IgD-negative memory B cell (primary cell): ENCODE results near the gene DCDC2. TPM values are rescaled to one million over a fixed set of nuclear protein-coding genes. Genes with fewer than 3 reads are reported as not detected.
A peak's percentile ranks its signal among the peaks of the same experiment; 100 is the strongest.
"Not testable (repeated sequence)": the region's sequence is repeated elsewhere in the genome, so short reads cannot be mapped to it uniquely, and the experiment has no call there.

Source experiments
- H3K27ac Mint-ChIP-seq, 3 donors: one replicate each; pipeline ENCODE4 v1.8.0; 2020 to 2022; ENCODE audit warnings: mild to moderate bottlenecking in 3 of 3, mixed read lengths in 3 of 3, moderate library complexity in 1 of 3
- H3K27me3 Mint-ChIP-seq: one replicate; pipeline ENCODE4 v1.8.0; 2021; ENCODE audit warnings: mixed read lengths
- H3K36me3 Mint-ChIP-seq: one replicate; pipeline ENCODE4 v1.8.0; 2020; ENCODE audit warnings: mild to moderate bottlenecking, mixed read lengths
- H3K4me1 Mint-ChIP-seq, 3 donors: one replicate each; pipeline ENCODE4 v1.8.0; 2020 to 2022; ENCODE audit warnings: mixed read lengths in 3 of 3, mild to moderate bottlenecking in 1 of 3
- H3K4me3 Mint-ChIP-seq, 4 donors: one replicate each; pipeline ENCODE4 v1.8.0; 2020 to 2022; ENCODE audit warnings: mild to moderate bottlenecking in 4 of 4, mixed read lengths in 4 of 4, moderate library complexity in 3 of 4
- H3K9me3 Mint-ChIP-seq, 3 donors: one replicate each; pipeline ENCODE4 v1.8.0; 2020 to 2021; ENCODE audit warnings: mixed read lengths in 3 of 3, mild to moderate bottlenecking in 1 of 3
- polyA plus RNA-seq: library from polyadenylated mRNA; unstranded; fragments of 300-500 nt; fragmentation: Illumina TruSeq; gene quantifications from one replicate; pipeline ENCODE4 v1.2.3, GENCODE V29; 2021

DCDC2 gene
- polyA plus RNA-seq, 1 donor from 2014 or later, result not detected

DNA sequence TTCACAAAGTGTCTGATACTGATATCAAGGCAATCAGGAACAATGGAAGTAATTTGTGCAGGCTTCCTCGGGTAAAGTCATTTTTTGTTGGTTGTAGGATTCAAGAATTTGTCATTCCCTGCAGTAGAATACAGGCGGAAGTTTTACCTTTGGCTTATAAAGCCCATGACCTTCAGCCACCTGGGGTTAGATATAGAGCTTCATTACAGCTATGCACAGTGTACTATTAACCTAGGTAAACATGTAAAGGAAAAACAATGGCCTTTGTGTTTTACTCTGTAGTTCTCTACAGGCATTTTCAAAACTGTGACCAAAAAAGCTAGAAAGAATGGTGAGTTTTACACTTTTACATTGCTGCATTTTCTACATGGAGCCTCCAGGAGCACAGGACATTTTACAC lies 116.9 kb downstream of the DCDC2 start:
- no peak overlapping the region for H3K27ac Mint-ChIP-seq
- no peaks in the 10 kb centered on the region for H3K36me3 Mint-ChIP-seq

DNA sequence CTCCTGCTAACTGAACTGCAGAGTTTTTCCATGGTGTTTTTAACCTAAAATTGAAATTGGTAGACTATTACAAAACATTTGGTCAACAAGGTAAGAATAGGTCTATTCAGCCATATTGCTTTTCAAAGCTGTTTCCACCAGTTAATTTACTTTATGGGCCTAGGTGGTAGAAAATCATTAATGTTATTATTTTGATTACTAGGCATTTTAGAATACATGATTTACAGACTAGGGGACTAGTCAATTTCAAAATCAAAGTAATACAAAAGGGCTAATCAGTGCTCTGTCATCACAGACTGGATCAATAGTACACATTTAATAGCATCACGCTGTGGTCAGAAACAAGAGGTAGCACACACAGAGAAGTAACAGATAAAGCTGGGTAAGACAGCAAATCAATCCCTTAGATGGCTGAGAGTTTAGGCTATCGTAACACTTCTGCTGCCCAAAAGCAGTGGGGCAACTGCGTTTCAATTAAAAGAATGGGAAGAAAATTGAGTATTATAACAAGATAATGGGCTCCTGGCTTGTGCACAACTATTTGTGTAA lies 117.4 kb downstream of the DCDC2 start:
- no peaks in the 10 kb centered on the region for H3K36me3 Mint-ChIP-seq
- H3K4me1 Mint-ChIP-seq, result peaks cover 0 to 3% (median 0%) of the 10 kb centered on the region in 3 donors
- H3K27me3 Mint-ChIP-seq, result no peaks in the 10 kb centered on the region
- no peak overlapping the region for H3K4me3 Mint-ChIP-seq
- no peak overlapping the region for H3K27ac Mint-ChIP-seq
- peaks cover 0 to 2% (median 2%) of the 10 kb centered on the region in 3 donors for H3K9me3 Mint-ChIP-seq

More for the DNA sequence above, 116.9 kb downstream of the DCDC2 start:
- Mint-ChIP-seq H3K4me1 (peaks cover 0 to 3% (median 0%) of the 10 kb centered on the region in 3 donors), H3K27me3 (no peaks in the 10 kb centered on the region), H3K4me3 (no peak overlapping the region), H3K9me3 (peaks cover 0 to 2% (median 2%) of the 10 kb centered on the region in 3 donors)

DNA sequence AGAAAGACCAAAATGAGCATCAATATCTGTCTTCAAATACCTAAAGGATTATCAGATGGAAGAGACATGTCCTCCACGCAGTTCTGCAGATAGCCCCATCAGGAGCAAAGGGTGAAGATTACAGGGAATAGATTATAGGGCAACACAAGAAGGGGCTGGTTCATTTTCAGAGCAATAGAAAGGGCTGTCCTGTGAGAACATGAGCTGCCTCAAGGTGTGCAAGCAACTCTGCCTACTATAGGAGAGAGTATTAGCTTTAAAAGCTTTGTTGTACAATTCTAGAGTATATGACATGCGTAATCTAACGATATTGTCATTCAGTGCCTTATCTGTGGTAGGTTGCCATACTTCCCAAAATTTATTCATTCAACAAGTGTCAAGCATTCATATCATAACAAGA lies 119.2 kb downstream of the DCDC2 start:
- peak overlapping the region in 1 of 4 donors; percentile 4 for H3K4me3 Mint-ChIP-seq
- H3K4me1 Mint-ChIP-seq, result peaks cover 0 to 3% (median 0%) of the 10 kb centered on the region in 3 donors
- H3K27me3 Mint-ChIP-seq, result no peaks in the 10 kb centered on the region
- H3K27ac Mint-ChIP-seq, result no peak overlapping the region
- H3K9me3 Mint-ChIP-seq, result peaks cover 0 to 2% (median 2%) of the 10 kb centered on the region in 3 donors
- no peaks in the 10 kb centered on the region for H3K36me3 Mint-ChIP-seq

DNA sequence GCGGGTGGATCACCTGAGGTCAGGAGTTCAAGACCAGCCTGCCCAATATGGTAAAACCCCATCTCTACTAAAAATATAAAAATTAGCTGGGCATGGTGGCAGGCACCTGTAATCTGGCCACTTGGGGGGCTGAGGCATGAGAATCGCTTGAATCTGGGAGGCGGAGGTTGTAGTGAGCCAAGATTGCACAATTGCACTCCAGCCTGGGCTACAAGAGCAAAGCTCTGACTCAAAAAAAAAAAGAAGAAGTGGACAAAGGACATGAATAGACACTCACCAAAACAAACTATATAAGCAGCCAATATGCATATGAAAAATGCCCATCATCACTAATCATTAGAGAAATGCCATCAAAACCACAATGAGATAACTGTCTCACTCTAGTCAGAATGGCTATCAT lies 121.1 kb downstream of the DCDC2 start:
- H3K27me3 Mint-ChIP-seq, H3K9me3 Mint-ChIP-seq, H3K4me3 Mint-ChIP-seq, H3K4me1 Mint-ChIP-seq, H3K36me3 Mint-ChIP-seq: not testable (repeated sequence)
- peak overlapping the region in 1 of 3 donors; percentile 67 for H3K27ac Mint-ChIP-seq

DNA sequence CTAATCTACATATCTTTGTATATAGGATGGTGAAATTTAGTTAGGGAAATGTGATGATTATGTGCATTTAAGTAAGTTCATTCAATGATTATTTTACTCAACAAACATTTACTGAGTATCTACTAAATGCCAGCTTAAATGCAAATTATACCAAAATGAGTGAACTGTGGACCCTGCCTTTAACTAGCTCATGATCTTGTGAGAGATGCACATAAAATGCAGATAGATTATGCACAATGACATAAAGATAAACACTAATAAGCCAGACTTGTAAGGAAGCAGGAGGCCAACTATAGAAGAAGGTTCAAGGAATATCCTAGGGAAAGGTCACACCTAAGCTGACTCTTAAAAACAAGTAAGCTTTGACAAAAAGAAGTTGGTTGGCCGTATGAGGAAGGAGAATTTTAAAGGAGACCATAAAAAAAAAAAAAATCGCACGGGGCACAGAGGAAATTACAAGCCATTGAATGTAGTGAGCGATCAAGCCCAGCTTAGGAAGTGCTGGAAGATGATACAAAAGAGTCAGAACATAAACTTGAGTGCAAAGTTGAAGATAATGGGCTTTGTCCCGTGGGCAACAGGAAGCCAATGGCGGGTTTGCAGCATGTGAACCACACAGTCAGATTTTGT lies 123.9 kb downstream of the DCDC2 start:
- no peak overlapping the region for H3K27ac Mint-ChIP-seq
- H3K4me3 Mint-ChIP-seq, result no peak overlapping the region
- no peaks in the 10 kb centered on the region for H3K36me3 Mint-ChIP-seq
- peaks cover 0 to 4% (median 2%) of the 10 kb centered on the region in 3 donors for H3K9me3 Mint-ChIP-seq
- H3K4me1 Mint-ChIP-seq, result peaks cover 0 to 1% (median 0%) of the 10 kb centered on the region in 3 donors
- peaks cover 12% of the 10 kb centered on the region for H3K27me3 Mint-ChIP-seq

DNA sequence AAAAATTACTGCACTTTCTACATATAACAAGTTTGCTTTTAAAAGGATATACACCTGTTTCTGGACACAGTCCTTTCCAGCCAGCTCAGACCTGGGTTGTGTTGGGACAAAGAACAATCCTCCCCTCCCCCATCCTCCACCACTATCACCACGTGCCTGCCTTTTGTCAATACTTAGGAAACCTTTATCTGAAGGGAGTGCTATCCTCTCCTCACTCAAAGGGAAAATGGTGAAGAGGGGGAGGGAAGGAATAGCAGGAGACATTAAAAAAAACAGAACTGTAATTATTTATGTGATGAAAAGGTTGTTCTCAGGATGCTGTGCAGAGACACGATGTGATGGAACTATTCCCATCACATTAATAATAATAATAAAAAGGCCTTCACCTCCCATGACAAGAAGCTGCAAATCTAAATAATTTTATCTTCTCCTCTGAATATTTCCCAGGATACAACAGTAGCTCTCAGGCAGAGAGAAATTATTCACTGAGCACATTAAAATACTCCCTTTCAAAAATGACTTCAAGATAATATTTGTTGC lies 126.4 kb downstream of the DCDC2 start:
- H3K36me3 Mint-ChIP-seq, result no peaks in the 10 kb centered on the region

DNA sequence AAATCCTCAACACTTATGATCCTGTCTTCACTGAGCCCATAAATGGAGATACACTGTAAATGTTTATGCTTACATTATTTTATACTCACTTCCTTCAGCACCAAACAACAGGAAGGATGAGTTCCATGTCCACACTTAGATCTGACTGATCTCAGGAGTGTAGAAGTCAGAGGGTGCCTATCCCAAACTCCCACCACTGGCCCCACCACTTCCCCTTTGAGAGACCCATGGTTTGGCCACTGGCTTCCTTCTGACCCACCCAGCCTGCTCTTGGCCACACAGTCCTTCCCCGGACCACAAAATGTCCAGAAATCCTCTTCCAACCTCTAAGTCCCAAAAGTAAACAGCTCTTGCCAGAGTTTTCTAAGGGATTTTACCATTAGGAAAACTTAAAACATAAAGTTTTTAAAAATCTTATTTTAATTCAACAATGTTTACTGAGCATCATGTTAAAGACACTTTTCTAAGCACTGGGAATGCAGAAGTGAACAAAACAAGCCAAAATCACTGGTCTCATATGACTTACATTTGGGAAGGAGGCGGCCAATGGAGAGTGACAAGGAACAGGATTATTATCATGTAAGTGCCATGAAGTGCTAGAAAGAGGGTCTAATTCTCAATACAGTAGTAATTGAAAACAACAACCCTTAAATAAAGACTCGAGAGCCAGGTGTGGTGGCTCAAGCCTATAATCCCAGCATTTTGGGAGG lies 128.0 kb downstream of the DCDC2 start:
- peaks cover 16% of the 10 kb centered on the region for H3K27me3 Mint-ChIP-seq
- peaks cover 0 to 2% (median 0%) of the 10 kb centered on the region in 3 donors for H3K9me3 Mint-ChIP-seq
- H3K4me1 Mint-ChIP-seq, result no peaks in the 10 kb centered on the region
- no peak overlapping the region for H3K4me3 Mint-ChIP-seq
- no peaks in the 10 kb centered on the region for H3K36me3 Mint-ChIP-seq
- H3K27ac Mint-ChIP-seq, result no peak overlapping the region

More for the DNA sequence above, 126.4 kb downstream of the DCDC2 start:
- H3K27ac Mint-ChIP-seq, result no peak overlapping the region
- H3K4me1 Mint-ChIP-seq, result no peaks in the 10 kb centered on the region
- peaks cover 0 to 2% (median 0%) of the 10 kb centered on the region in 3 donors for H3K9me3 Mint-ChIP-seq
- H3K27me3 Mint-ChIP-seq, result peaks cover 16% of the 10 kb centered on the region
- no peak overlapping the region for H3K4me3 Mint-ChIP-seq

DNA sequence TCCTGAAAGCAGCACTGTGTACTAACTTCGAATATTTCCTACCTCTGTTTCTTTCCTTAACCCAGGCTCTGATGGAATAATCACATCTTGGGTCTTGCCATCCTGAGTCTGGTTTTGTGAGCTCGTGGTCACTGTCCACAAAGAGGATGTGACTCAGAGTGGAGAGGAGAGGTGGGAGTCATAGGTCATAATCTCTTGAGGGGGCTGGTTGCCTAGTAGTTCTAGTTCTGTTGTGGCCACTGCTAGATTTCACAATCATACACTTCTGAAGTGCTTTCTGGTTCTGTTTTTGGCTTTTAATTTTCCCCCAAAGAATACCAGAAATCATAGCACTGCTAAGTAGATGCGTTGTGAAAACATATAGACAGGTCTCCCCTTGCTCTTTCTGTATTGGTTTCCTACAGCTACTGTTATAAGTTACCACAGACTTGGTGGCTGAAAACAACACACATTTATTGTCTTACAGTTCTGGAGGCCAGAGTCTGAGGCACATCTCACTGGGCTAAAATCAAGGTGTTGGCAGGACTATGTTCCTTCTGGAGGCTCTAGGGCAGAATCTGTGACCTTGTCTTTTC lies 129.1 kb downstream of the DCDC2 start:
- peaks cover 16% of the 10 kb centered on the region for H3K27me3 Mint-ChIP-seq
- H3K36me3 Mint-ChIP-seq, result no peaks in the 10 kb centered on the region
- no peak overlapping the region for H3K4me3 Mint-ChIP-seq
- H3K9me3 Mint-ChIP-seq, result peaks cover 0 to 2% (median 0%) of the 10 kb centered on the region in 3 donors
- H3K27ac Mint-ChIP-seq, result no peak overlapping the region
- H3K4me1 Mint-ChIP-seq, result no peaks in the 10 kb centered on the region

DNA sequence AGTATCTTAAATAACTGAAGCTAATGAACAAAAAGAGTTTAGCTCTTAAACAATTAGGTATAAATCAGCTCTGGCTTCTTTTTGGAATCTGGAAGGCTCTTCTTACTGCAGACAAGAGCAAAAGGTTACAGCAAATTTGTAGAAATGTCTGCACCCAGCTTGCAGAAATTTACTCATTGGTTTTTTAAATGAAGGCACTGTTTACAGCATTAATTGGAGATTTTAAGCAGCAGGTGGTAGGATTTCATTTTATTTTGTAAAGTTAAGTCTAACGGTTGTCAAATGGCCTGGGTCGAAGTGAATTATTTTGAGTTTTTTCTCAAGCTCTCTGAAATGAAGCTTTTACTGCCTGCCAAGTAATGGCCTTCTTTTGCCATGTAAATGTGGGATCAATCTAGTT lies 129.7 kb downstream of the DCDC2 start:
- H3K4me1 Mint-ChIP-seq, result no peaks in the 10 kb centered on the region
- H3K27ac Mint-ChIP-seq, result no peak overlapping the region
- no peak overlapping the region for H3K4me3 Mint-ChIP-seq
- peaks cover 0 to 2% (median 0%) of the 10 kb centered on the region in 3 donors for H3K9me3 Mint-ChIP-seq
- H3K36me3 Mint-ChIP-seq, result no peaks in the 10 kb centered on the region
- peaks cover 16% of the 10 kb centered on the region for H3K27me3 Mint-ChIP-seq

DNA sequence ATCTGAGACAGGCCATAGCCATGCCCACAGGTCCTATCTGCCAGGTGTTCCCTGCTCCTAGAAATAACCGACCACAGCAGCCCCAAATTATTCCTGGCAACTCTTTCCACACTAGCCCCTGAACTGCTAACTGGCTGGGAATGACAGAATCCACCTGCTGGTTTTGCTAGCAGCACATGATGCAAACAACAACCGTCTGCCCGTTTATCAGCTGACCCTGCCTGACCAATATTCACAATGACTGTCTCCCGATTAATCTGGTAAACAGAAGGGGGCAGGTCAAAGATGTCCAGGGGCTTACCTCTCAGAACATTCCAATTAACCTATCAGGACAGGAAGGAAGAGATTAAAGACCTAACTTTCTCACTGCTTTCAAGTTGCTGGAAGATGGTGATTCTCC lies 130.3 kb downstream of the DCDC2 start:
- H3K4me3 Mint-ChIP-seq, result no peak overlapping the region
- H3K36me3 Mint-ChIP-seq, result no peaks in the 10 kb centered on the region
- peaks cover 0 to 2% (median 0%) of the 10 kb centered on the region in 3 donors for H3K9me3 Mint-ChIP-seq
- no peak overlapping the region for H3K27ac Mint-ChIP-seq
- no peaks in the 10 kb centered on the region for H3K4me1 Mint-ChIP-seq
- H3K27me3 Mint-ChIP-seq, result peaks cover 16% of the 10 kb centered on the region

DNA sequence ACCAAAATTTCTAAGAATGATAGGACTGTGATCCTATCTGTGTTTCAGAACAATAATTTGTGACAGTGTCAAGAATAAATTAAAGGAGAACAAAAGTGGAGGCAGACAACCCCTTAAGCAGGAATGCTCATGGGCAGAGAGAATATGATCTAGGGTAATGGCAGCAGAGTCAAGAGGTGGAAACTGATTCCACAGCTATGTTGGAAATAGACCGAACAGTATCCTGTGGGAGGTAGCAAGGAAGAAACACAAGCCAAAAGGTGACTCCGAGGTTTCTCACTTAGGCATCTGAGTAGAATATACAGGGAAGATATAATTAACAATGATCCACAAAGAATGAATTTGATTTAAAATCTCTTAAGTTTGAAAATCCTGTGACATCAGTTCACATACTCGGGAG lies 131.3 kb downstream of the DCDC2 start:
- Mint-ChIP-seq H3K36me3 (no peaks in the 10 kb centered on the region), H3K27ac (no peak overlapping the region), H3K4me1 (peaks cover 0 to 1% (median 0%) of the 10 kb centered on the region in 3 donors), H3K27me3 (peaks cover 14% of the 10 kb centered on the region), H3K9me3 (peaks cover 0 to 2% (median 0%) of the 10 kb centered on the region in 3 donors), H3K4me3 (no peak overlapping the region)

DNA sequence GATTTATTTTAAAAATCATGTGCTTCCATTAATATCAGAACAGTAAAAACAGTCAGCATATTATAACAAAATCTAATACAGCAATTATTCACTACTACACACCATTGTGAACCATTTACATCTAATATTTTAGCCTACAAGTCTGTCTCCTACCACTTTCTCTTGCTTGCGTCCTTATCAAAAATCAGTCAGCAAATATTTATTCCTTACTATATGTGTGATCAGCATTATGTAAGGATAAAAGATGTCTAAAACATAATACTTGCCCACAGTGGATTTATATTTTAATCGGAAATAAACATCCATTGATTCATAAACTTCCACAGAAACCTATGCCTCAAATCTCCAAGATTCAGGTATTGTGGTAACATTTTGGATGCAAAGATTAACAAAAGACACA lies 132.0 kb downstream of the DCDC2 start:
- peaks cover 0 to 2% (median 0%) of the 10 kb centered on the region in 3 donors for H3K9me3 Mint-ChIP-seq
- H3K27ac Mint-ChIP-seq, result no peak overlapping the region
- H3K4me3 Mint-ChIP-seq, result no peak overlapping the region
- H3K27me3 Mint-ChIP-seq, result peaks cover 12% of the 10 kb centered on the region
- peaks cover 0 to 1% (median 0%) of the 10 kb centered on the region in 3 donors for H3K4me1 Mint-ChIP-seq
- H3K36me3 Mint-ChIP-seq, result no peaks in the 10 kb centered on the region

DNA sequence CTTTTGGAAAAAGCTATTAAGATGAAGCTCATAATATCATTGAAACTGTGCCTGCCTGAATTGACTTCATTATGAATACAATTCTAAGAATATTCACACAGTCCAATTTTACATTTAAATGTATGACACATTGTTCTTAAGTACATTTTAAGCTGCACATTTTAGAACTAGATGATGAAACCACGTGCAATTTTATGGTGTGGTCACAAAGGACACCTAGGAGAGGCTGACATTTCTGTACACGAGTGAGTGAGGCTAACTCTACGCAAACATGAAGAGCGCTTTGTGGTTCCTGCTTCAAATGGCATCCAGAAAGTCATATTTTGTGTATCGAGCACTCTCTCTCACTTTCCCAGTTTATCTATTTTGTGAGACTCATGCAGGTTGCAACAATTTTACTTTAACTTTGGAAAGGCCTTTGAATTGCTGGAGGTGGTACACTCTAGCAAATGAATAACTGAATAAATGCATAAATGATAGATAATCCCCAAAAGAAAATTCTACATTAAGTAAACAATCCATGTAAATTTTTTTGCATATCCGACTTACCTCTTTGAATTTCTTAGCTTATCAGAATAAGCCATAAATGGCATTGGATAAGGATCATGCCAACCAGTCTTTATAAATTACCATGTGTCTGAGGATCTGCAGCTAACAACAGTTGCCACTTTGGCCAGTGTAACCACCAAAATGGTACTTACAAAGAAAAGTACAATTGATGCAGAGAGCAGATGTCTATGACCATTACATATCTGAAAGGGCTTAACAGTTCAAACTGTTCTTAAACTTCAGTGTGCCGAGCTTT lies 134.5 kb downstream of the DCDC2 start:
- Mint-ChIP-seq H3K36me3 (no peaks in the 10 kb centered on the region), H3K4me1 (peaks cover 0 to 1% (median 0%) of the 10 kb centered on the region in 3 donors), H3K9me3 (no peaks in the 10 kb centered on the region), H3K27me3 (peaks cover 5% of the 10 kb centered on the region), H3K4me3 (no peak overlapping the region), H3K27ac (no peak overlapping the region)

DNA sequence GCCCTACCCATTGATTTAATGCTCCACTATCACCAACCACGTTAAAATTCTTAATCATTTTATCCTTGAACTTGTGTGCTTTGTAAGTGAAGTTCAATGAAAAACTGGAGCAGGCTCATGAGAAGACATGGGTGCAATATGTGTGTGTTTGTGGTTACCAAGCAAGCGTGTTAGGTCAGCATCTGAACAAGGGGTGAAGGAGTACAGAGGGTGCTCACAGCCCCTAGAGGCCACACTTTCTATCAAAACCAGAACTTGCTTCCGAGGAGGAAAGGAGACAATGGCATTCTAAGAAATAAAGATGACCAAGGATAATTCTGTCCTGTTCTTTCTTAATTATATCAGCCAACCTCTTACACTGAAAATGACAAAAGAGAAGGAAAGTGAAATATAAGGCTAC lies 138.2 kb downstream of the DCDC2 start:
- Mint-ChIP-seq H3K9me3 (no peaks in the 10 kb centered on the region), H3K36me3 (no peaks in the 10 kb centered on the region), H3K4me1 (peaks cover 0 to 1% (median 0%) of the 10 kb centered on the region in 3 donors), H3K27ac (no peak overlapping the region), H3K27me3 (peaks cover 5% of the 10 kb centered on the region), H3K4me3 (no peak overlapping the region)
